Activated CD8-positive, alpha-beta memory T cell treated with anti-CD3 and anti-CD28 coated beads for 48 hours (primary cell): ENCODE results near the gene CLDN15.
"Not testable (repeated sequence)": the region's sequence is repeated elsewhere in the genome, so short reads cannot be mapped to it uniquely, and the experiment has no call there.

Experiments used
- DNase-seq, 3 experiments: peaks; one replicate each; pipeline ENCODE4 v3.0.0-alpha.2; 2020; ENCODE audit warnings: low read depth in 2 of 3, low spot score in 2 of 3

Gene CLDN15

DNA sequence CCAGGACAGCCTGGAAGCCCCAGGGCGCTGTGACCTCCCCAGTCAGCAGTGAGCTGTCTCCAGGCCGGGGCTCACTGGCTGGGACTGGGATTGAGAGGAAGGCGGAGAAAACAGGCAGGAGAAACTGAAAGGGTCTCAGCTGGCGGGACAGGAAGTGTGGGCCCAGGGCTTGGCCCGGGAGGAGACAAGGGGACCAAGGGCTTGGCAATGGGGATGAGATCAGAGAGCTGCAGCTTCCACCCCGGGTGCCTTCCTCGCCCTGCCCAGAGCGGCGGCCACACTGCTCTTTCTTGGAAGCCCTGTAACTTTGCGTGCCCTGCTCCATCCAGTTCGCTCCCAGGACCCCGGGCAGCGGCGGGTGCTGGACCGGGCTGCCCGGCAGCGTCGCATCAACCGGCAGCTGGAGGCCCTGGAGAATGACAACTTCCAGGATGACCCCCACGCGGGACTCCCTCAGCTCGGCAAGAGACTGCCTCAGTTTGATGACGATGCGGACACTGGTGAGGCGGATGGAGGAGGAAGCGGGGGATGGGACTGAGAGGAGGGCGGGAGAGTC, 15.2 kb downstream of the CLDN15 start:
- DNase-seq, result no peak

DNA sequence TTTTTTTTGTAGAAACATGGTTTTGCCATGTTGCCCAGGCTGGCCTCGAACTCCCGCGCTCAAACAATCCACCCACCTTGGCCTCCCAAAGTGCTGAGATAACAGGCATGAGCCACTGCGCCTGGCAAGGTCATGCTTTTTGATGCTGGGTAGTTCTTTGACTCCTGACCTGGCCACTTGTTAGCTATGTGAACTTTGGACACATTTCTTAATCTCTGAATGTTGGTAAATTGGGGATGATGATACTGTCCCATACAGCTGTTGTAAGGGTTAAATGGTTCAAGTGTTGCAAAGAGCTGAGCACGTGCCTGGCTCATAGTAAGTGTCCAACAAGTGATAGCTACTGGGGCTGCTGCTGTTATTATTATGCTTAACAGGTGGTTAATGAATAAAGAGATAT, 17.3 kb downstream of the CLDN15 start:
- no peak for DNase-seq

DNA sequence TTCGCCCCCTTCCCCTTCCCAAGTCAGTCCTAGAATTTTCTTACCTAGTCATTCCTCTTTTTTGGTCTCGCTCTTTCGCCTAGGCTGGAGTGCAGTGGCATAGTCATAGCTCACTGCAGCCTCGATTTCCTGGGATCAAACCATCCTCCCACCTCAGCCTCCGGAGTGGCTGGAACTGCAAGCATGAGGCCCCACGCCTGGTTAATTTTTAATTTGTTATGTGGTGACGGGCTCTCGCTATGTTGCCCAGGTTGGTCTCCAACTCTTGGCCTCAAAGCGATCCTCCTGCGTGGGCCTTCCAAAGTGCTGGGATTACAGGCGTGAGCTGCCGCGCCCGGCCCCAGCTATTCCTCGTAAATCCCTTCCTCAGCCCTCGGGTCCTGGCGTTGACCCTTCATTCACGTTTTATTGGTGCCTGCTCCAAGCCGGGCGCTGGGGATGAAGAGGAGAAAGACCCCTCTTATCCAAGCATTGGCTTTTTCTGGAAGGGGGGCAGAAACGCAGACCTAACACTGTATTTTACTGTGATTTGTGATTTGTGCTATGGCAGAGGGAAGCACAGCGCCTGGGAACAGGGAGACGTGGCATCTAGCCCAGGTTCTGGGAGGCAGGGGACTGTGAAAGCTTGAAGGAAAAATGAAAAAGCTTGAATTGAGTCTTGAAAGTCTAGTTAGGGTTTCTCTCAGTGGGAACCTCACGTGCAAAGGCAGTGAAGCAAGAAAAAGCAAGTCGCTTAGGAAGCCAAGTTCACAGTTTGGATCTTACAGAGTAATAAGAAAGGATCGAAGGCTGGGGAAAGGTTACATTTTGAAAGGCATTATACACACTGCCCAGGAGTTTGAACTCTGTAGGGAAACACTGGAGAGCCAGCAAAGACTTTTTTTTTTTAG, 19.1 kb downstream of the CLDN15 start:
- DNase-seq, result no peak

DNA sequence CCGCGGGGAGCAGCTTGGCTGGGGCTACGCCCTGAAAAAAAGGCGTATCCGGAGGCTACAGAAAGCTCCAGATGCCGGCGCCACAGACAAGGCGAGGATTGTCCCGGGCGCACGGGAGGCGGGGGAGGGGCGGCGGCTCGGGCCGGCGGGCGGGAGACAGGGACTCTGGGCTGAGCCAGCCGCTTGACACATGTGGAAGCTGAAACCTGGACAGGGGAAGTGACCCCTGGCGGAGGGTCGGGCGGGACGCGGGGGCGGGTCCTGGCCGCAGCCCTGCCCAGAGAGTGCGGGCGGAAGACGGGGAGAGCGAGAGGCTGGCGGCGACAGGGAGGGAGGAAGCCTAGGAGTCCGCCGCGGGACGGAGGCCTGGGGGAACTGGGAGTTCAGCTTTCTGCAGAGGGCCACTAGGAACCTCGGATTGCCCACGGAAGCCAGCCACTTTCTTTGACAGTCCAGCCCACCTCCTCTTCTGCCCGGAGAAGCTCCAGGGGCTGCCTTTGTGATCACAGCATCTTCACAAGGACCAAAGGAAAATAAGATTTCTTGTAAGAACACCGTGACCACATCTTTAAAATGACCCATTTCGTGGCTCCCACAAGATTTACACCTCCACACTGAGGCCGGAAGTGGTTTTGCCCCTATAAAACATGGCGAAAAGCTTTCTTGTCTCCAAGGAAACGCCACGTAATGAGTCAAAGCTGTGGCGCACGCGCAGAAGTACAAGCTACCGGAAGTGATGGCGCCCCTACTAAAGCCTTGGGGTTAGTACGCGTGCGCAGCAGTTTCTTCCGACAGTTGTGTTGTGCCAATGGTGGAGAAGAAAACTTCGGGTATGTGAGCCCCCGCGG, 20.0 kb downstream of the CLDN15 start, which contains the start of the genes PLOD3 and ZNHIT1:
PLOD3 (minus strand) TSS at position 194 of the 848 bp plus-strand sequence. CDS start 307 bp downstream, outside the sequence.
ZNHIT1 (plus strand) TSS at position 778 of the 848 bp plus-strand sequence; CDS start at position 809, 31 bp downstream.
- DNase-seq, result peak; percentile 83 to 91 (median 87)

DNA sequence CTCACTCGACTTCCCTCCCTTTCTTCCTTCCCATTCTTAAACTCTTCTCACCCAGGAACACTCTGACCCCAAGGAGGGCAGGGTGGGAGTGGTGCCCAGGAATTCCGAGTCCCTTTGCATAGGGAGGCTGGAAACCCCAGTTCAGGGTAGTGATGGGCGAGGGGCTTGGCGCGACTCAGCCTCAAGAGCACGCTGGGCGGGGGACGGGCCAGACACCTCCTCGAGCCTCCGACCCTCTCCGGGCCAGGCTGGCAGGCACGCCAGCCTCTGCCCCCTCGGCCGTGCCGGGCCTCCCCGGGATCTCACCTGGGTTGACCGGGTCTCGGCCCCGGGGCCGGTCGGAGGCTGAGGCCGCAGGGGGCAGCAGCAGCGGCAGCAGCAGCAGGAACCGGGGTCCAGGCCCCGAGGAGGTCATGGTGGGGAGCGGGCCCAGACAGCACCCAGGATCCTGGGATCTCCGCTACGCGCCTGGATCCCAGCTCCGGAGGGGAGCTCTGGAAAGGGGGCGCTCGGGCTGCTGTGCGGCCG, 20.7 kb downstream of the CLDN15 start:
- no peak for DNase-seq

DNA sequence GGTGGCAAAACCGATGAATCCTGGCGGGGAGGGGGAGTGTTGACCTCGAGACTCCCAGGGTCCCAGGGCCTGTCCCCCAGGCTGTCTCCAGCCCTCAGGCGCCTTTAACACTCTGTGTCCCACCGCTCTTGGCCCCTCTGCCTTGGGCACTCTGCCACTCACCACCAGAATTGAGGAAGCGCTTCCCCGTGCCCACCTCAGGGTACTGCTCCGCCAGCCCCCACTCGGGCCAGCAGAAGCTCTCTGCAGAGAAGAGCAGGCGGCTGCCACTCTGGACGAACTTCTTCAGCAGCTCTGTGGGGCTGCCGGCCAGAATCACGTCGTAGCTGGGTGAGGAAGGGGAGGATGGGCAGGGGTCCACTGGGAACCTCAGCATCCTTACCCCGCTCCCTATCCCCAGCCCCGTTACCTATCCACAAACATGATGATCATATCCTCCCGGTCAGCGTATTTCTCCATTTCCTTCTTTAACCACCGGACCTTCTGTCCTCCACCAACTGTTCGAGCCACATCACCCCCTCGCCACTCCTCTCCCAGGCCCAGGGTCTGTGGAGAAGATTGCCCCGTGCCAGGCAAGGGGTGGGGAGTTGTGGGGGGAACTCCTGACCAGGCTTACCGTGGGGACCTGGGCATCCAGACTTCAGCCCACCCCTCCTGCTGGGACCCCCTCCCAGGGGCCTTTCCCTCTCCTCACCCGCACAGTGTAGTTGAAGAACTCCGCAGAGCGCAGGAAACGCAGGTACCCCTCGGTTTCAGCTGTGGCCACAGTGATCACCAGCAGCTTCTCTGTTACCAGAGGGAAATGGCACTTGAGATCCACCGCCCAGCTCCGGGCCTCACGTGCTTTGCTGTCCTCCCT, 21.4 kb downstream of the CLDN15 start:
- no peak for DNase-seq

DNA sequence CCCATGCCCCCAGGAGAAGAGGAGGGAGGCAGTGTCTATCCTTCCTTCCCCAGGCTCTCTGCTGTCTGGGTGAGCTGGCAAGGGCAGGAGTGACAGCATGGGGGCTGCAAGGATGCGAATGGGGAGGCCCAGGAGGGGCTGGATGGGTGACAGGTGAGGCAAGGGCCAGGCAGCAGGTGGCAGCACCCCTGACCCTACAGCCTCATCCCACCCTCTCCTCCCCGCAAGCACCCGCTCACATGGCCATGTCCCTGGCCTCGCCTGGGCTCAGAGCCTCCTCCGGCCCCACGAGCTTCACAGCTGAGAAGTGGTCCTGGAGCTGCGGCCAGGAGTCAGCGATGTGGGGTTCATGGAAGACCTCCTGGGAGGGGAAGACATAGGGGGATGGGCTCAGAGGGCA, 25.6 kb downstream of the CLDN15 start:
- no peak for DNase-seq

DNA sequence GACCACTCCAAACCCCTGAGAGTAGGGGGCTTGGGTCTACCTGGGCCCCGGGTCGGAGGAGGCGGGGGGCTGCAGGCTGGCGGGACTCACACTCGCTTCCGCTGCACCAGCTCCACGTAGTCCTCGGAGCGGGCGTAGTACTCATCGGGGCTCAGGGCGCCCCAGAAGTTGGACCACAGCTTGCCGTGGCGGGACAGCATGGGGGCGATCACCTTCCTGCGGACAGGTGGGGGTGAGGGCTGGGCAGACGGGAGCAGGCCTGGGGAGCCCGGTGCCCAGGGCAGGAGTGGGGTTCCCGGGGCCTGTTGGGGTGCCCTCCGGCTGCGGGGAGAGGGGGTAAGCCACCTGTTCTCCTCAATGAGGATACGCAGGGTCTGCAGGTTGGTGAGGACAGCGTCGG, 26.1 kb downstream of the CLDN15 start:
- no peak for DNase-seq

DNA sequence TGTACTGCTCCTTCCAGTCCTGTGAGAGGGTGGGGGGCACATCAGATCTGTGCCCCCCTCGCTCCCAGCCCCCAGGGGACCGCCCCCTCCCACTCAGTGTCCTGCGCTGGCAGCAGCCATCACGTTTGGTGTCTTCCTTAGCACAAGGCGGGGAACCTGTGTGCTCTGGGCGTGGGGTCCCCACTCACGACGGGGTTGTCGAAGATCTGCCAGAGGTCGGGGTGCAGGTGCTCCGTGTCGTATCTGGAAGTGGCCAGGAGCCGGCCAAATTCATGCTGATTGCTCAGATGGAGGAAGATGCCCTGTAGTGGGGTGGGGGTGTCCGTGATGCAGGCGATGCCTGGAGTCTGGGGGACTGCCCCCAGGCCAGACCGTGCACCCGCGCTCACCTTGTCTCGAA, 27.5 kb downstream of the CLDN15 start:
- no peak for DNase-seq

DNA sequence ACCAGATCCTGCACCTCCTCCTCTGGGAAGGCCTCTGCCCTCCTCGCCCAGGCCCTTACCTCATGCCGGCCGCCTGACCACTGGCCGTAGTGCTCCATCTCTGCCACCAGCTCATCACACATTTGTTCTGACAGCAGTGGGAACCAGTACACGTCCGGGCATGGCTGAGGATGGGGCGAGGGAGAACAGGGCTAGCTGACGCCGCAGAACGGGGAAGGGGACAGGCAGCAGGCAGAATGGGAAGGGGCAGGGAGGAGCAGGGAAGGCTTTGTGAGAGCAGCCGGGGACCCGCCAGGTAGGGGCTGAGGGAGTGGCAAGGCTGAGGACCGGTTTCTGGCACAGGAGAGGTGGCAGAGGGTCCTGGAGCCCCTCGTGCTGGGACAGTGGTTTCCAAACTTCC, 28.8 kb downstream of the CLDN15 start:
- DNase-seq, result no peak

DNA sequence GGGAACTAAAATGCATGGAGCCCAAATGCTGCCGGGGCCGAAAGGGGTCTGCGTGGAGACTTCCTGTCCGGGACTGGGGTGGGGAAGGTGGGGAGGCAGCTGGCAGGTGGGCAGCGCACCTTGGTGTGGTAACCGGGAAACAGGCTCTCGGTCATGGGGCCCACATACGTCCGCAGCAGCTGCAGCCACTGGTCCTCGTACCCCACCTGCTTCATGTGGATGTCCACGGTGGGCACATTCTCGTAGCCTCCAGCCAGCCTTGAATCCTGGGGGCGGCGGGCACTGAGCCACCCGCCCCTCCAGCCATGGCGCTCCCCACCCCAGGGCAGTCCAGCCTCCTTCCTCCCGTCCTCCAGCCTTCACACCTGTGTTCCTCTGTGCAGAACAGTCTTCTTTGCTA, 30.1 kb downstream of the CLDN15 start:
- DNase-seq, result no peak

DNA sequence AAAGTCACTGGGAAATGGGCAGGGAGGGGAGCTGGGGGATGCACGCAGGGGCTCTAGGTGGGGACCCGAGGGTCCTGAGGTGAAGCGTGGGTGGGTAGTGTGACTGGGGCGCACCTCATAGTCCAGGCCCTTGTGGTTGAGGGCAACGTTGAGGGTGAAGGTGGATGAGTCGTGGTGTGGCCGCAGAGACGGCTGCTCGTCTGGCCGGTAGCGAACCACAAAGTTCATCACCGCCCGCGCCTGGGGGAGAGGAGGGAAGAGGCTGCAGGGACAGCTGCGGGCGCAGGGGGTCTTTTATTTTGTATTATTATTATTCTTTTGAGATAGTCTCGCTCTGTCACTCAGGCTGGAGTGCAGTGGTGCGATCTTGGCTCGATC, 30.9 kb downstream of the CLDN15 start:
- DNase-seq, result no peak

DNA sequence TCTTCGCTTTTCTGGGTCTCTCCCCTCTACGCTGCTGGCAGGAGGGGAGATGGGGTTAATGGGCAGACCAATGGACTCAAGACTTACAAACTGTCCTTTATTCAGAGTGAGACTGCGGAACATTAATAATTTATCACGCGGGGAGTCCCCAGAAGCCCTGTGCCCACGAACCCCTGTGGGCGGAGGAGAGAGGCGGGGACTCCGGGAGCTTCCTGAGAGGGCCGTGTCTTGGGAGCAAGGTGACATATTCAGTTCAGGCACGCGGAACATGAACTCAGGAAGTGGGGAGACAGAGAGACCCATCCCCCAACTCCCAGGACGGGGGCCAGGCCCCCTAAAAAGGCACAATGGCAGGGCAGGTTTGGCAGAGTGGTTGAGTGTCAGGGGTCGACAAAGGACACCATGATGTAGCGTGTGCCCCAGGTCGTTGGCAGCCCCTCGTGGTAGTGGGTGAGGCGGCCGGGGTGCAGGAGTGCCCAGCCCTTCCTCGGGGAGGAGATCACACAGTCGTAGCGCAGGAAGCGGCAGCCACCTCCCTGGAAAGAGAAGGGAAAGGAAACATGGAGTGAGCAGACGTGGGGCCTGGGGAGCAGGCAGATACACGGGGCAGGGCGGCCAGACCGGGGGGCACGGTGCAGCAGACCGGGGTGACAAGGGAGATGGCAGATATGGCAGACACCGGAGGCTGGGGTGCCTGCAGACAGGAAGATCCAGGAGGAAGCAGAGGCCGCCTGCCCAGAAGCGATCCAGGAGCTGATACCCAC, 31.5 kb downstream of the CLDN15 start:
- no peak for DNase-seq

DNA sequence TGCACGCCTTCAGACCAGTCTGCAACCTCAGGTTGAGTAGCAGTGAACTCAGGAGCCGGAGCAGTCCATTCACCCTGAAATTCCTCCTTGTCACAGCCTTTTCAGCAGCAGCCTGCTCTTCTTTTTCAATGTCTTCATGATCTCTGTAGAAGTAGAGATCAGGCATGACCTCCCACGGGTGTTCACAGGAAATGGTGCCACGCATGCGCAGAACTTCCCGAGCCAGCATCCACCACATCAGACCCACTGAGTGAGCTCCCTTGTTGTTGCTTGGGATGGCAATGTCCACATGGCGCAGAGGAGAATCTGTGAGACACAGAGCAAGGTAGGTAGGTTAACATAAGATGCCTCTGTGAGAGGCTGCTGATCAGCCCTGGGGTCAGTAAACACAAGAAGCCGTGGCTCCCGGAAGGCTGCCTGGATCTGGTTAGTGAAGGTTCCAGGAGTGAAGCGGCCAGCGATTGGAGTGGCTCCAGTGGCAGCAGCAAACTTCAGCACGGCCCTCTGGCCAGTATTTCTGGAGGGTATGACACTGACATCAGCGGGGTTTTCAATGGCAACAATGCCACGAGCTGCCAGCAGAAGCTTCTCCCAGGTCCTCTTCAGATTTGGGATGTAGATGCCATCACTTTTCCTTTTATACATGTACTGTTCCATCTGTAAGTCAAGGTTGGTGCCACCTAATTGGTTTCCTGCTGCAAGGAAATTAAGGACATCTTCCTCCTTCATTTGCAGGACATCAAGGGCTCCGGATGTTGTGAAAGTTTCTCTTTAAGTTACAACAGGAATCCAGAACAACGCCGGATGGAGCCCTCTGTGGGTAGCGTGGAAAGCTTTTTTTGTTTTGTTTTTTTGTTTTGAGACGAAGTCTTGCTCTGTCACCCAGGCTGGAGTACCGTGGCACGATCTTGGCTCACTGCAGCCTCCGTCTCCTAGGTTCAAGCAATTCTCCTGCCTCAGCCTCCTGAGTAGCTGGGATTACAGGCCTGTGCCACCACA, 33.6 kb downstream of the CLDN15 start:
- DNase-seq, result not testable (repeated sequence)

DNA sequence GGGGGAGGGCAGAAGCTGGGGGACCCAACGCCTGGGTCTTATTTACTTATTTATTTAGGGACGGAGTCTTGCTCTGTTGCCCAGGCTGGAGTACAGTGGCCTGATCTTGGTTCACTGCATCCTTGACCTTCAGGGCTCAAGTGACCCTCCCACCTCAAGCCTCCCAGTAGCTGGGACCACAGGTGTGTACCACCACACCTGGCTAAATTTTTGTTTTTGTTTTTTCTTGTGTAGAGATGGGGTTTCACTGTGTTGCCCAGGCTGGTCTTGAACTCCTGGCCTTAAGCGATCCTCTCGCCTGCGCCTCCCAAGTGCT, 35.0 kb downstream of the CLDN15 start:
- no peak for DNase-seq

DNA sequence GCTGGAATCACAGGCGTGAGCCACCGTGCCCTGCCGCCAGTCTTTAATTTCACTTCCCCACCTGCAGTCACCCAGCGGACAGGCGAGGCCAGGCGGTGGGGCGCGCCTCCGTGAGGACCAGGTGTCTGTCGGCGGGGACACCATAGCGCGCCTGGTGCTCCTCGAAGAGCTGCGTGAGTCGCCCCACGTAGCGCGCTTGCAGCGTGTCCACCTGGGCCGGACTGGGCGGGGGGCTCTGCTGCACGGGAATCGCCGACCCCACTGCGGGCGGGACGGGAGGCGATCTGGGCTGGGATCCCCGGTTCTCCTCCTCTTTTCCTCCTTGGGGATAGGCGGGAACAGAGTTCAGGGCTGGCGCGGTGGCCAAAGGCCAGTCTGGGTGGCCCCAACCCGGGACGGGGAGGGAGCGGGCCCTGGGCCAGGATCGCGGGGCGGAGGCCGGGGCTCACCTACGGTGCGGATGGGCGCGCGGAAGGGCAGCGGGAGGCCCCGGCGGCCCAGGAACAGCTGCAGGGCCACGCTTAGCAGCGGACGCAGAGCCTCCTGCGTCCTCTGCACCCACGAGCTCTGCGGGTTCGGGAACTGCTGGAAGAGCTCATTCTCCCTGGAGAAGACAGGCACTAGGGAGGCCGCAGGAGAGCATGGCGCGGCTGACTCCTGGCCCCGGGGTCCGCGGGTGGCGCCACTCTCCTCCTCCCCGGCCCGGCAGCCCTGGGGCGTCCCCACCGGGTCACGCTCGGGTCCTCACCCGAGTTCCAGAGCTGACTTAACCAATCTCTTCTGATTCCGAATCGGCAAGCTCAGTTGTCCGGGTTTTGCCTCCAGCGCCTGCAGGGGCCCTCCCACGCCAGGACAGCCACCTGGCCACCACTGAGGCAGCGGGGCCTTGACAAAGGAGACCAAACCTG, 35.7 kb downstream of the CLDN15 start:
- no peak for DNase-seq

DNA sequence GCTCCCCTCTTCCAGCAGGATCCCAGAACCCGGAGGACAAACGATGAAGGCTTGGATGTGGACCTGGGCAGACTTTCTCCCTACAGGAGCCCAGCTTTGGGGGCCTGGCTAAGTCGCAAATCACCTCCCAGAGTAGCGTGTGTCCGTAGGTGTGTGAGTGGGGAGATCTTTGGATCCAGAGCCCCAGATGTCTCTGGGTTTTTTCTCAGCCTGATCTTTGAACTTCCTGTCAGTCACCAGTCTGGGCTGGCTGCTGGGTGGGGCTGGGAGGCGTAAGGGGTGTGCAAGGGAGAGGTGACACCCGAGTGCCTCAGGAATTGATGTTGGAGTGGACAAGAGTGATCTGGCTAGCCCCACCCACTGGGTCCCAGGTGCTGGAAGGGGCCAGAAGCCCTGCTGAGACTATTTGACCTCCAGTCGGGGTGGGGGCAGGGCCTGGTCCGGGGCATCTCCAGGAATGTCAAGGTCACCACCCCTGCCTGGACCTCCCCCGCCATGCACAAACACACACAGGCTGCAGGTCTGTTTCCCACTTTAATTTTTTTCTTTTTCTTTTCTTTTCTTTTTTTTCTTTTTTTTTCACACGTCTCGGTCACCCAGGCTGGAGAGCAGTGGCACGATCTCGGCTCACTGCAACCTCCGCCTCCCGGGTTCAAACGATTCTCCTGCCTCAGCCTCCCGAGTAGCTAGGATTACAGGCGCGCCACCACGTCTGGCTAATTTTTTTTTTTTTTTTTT, 36.6 kb downstream of the CLDN15 start, which contains the start of gene MOGAT3:
MOGAT3 (minus strand) TSS at position 175 of the 738 bp plus-strand sequence. CDS start 182 bp downstream, outside the sequence.
- DNase-seq, result no peak
